SK-MEL-5 (cell line): ENCODE data around the gene TRIP6. TPM values are rescaled to one million over a fixed set of nuclear protein-coding genes. Genes with fewer than 3 reads are reported as not detected.

ENCODE experiments used
- DNase-seq: peaks from one replicate; pipeline ENCODE4 v3.0.0-alpha.2; 2016; ENCODE audit warnings: low read depth, low spot score
- in situ Hi-C: cut with HindIII; loops from 2 replicates; pipeline ENCODE4 v1.10.0; 2016; ENCODE audit warnings: low sequenced_read_pairs, high pct_unique_total_duplicates, low pct_unique_long_range_greater_than_20kb
- small RNA-seq, 2 experiments: library from RNA; depleted of rRNA; stranded (forward); fragments of <200 nt; gene quantifications; one replicate each; pipeline ENCODE3, GENCODE V24; 2014
- total RNA-seq: library from RNA; depleted of rRNA; stranded (reverse); fragments of >200 nt; shearing (Covaris generic); gene quantifications from 2 replicates; pipeline ENCODE4 v1.2.3, GENCODE V29; 2014; rRNA removed

TRIP6 gene
- total RNA-seq, 1 experiment from 2014 or later, result 109 TPM

- no peak for DNase-seq
- in situ Hi-C loops, result no loop called here
These were observed 53.9 kb downstream of the TRIP6 start for GRCh38 chr7:100921039-100921438.

Small RNA genes within 50 kb of the gene (small RNA-seq; reads per million reads assigned to genes)
- gene RN7SL549P, result 0 reads per million in 2 experiments
- 0 reads per million in 2 experiments for gene RN7SL750P

Other genes starting within 250 kb of the TRIP6 start
- gene TFR2, start 225.8 kb upstream of the TRIP6 start, total RNA-seq, result 0.29 and 1.6 TPM in 2 replicates
- not detected in 2 replicates for gene ACTL6B, start 210.9 kb upstream of the TRIP6 start, total RNA-seq
- 43.7 and 47.7 TPM in 2 replicates for gene GNB2, start 193.6 kb upstream of the TRIP6 start, total RNA-seq
- 21.8 and 22.1 TPM in 2 replicates for gene GIGYF1, start 173.1 kb upstream of the TRIP6 start, total RNA-seq
- 79.2 and 94.4 TPM in 2 replicates for gene POP7, start 161.3 kb upstream of the TRIP6 start, total RNA-seq
- gene EPO, start 146.9 kb upstream of the TRIP6 start, total RNA-seq, result 0.29 TPM in 1 of 2 replicates, not detected in the other
- not detected in 2 replicates for gene ZAN, start 133.8 kb upstream of the TRIP6 start, total RNA-seq
- 37.3 and 45.2 TPM in 2 replicates for gene EPHB4, start 39.9 kb upstream of the TRIP6 start, total RNA-seq
- 13.1 and 16.6 TPM in 2 replicates for gene SLC12A9, start 14.7 kb upstream of the TRIP6 start, total RNA-seq
- gene SRRT, start 7.7 kb downstream of the TRIP6 start, total RNA-seq, result 42.2 and 49.8 TPM in 2 replicates
- 14.2 and 14.5 TPM in 2 replicates for gene UFSP1, start 22.3 kb downstream of the TRIP6 start, total RNA-seq
- 1.5 and 1.8 TPM in 2 replicates for gene ACHE, start 28.5 kb downstream of the TRIP6 start, total RNA-seq
- gene MUC3A, start 82.1 kb downstream of the TRIP6 start, total RNA-seq, result not detected in 2 replicates
- gene MUC12, start 102.2 kb downstream of the TRIP6 start, total RNA-seq, result not detected in 2 replicates
- not detected in 2 replicates for gene MUC17, start 152.7 kb downstream of the TRIP6 start, total RNA-seq
- 6.9 and 7.5 TPM in 2 replicates for gene TRIM56, start 218.1 kb downstream of the TRIP6 start, total RNA-seq